Adipocyte (in vitro differentiated cells): ENCODE data around the gene TNKS2.

Experiments
- DNase-seq: peaks from one replicate; pipeline ENCODE4 v3.0.0-alpha.2; 2015; ENCODE audit warnings: low read depth
- H3K27me3 ChIP-seq: replicated peaks from 2 replicates; pipeline ENCODE4 v1.7.0; 2013; ENCODE audit warnings: mild to moderate bottlenecking, low read length, moderate library complexity; ENCODE audit not compliant: control insufficient read depth, insufficient read depth
- H3K36me3 ChIP-seq: 2 replicates; pipeline ENCODE4 v1.7.0; 2013; ENCODE audit warnings: low read length, mild to moderate bottlenecking, moderate library complexity; ENCODE audit not compliant: control insufficient read depth, insufficient read depth, severe bottlenecking
- H3K4me1 ChIP-seq: 2 replicates; pipeline ENCODE4 v1.7.0; 2013; ENCODE audit warnings: mild to moderate bottlenecking, low read length, moderate library complexity; ENCODE audit not compliant: control insufficient read depth, insufficient read depth
- H3K4me3 ChIP-seq: 2 replicates; pipeline ENCODE4 v1.7.0; 2013; ENCODE audit warnings: mild to moderate bottlenecking, low read length, moderate library complexity
- H3K9ac ChIP-seq: 2 replicates; pipeline ENCODE4 v1.7.0; 2013; ENCODE audit warnings: mild to moderate bottlenecking, low read length, moderate library complexity
- H3K9me3 ChIP-seq: 2 replicates; pipeline ENCODE4 v1.7.0; 2013; ENCODE audit warnings: mild to moderate bottlenecking, low read length, moderate library complexity; ENCODE audit not compliant: control insufficient read depth

The TNKS2 gene

DNA sequence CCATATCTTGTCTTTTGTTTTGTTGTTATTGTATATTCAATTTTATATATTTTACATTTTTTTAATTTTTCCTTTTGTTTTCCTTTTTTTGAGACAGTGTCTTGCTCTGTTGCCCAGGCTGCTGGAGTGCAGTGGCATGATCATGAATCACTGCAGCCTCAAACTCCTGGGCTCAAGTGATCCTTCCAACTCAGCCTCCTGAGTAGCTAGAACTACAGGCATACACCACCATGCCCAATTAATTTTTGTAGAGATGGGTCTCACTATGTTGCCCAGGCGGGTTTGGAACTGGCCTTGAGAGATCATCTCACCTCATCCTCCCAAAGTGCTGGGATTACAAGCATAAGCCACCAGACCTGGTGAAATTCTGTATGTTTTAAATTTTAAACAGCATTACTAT is 25.4 kb upstream of the TNKS2 start:
- DNase-seq: no peak
- H3K27me3 ChIP-seq: no peaks in the 10 kb centered on the region
- no peak overlapping the region for H3K9ac ChIP-seq
- H3K9me3 ChIP-seq: no peaks in the 10 kb centered on the region
- no peak overlapping the region for H3K4me3 ChIP-seq
- H3K36me3 ChIP-seq: no peaks in the 10 kb centered on the region
- H3K4me1 ChIP-seq: no peaks in the 10 kb centered on the region

DNA sequence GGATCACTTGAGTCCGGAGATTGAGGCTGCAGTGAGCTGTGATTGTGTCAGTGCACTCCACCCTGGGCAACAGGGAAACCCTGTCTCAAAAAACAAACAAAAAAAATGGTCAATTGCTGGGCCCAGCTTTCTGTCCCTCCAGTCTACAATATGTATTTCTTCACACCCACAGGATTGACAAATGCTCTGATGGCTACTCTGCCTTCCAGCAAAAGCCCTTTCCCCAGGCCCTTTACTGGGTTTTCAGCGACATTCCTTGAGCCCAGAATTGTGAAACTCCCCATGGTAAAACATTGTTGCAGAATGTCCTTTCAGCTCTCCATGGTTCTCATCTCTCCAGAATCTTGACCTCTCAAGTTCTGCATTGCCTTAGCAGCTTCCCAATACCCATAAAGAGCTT is 23.7 kb upstream of the TNKS2 start:
- Histone ChIP-seq H3K4me3 (no peak overlapping the region), H3K9me3 (no peaks in the 10 kb centered on the region), H3K27me3 (no peaks in the 10 kb centered on the region), H3K36me3 (no peaks in the 10 kb centered on the region), H3K9ac (no peak overlapping the region), H3K4me1 (no peaks in the 10 kb centered on the region)
- DNase-seq: no peak

DNA sequence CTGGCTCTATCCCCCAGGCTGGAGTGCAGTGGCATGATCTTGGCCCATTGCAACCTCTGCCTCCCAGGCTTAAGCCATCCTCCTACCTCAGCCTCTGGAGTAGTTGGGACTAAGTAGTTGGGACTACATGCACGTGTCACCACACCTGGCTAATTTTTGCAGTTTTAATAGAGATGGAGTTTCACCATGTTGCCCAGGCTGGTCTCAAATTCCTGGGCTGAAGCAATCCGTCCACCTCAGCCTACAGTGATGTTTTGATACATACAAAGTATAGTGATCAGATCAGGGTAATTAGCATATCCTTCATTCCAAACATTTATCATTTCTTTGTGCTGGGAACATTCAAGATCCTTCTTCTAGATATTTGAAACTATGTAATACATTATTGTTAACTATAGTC is 22.5 kb upstream of the TNKS2 start:
- no peak overlapping the region for H3K4me3 ChIP-seq
- no peak overlapping the region for H3K9ac ChIP-seq
- no peak for DNase-seq
- no peaks in the 10 kb centered on the region for H3K27me3 ChIP-seq
- no peaks in the 10 kb centered on the region for H3K36me3 ChIP-seq
- H3K4me1 ChIP-seq: no peaks in the 10 kb centered on the region
- H3K9me3 ChIP-seq: no peaks in the 10 kb centered on the region

DNA sequence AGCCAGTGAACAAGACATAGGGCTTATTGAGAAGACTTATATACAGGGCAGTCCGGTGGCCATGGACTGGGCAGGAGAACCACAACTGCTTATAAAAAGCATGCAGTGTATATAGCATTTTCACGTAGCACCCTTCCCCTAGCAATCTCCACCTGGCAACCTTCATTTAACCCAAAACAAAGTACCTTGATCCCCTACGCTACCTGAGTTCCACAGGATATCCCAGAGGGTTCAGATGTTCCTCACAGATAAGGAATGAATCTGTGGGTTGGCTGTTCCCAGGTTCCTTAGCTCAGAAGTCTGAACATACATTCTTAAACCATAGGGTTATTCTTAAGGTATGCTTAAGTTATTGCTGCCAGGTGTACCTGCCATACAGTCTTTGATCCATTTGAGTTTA is 22.0 kb upstream of the TNKS2 start:
- H3K27me3 ChIP-seq: no peaks in the 10 kb centered on the region
- H3K36me3 ChIP-seq: no peaks in the 10 kb centered on the region
- DNase-seq: no peak
- no peak overlapping the region for H3K4me3 ChIP-seq
- H3K9me3 ChIP-seq: no peaks in the 10 kb centered on the region
- H3K4me1 ChIP-seq: no peaks in the 10 kb centered on the region
- no peak overlapping the region for H3K9ac ChIP-seq

DNA sequence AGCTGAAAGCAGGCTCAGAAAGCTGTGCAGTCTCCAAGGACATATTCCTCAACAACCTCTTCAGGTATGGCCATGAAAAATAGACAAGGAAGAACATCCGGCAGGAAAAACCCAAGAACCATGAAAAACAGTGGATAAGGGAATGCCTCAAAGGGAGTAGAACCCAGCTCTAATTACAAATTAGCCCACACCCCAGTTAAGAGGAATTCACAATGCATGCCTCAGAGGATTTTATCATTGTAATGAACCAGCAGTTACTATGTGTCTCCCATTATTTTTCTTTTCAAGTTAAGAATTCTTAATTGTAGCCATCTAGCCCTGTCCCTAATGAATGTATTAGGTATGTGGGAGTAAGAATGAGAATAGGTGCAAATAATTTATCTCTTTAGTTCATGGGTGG is 19.7 kb upstream of the TNKS2 start:
- Histone ChIP-seq H3K9ac (no peak overlapping the region), H3K27me3 (no peaks in the 10 kb centered on the region), H3K9me3 (no peaks in the 10 kb centered on the region), H3K36me3 (no peaks in the 10 kb centered on the region), H3K4me3 (no peak overlapping the region), H3K4me1 (no peaks in the 10 kb centered on the region)
- DNase-seq: no peak

DNA sequence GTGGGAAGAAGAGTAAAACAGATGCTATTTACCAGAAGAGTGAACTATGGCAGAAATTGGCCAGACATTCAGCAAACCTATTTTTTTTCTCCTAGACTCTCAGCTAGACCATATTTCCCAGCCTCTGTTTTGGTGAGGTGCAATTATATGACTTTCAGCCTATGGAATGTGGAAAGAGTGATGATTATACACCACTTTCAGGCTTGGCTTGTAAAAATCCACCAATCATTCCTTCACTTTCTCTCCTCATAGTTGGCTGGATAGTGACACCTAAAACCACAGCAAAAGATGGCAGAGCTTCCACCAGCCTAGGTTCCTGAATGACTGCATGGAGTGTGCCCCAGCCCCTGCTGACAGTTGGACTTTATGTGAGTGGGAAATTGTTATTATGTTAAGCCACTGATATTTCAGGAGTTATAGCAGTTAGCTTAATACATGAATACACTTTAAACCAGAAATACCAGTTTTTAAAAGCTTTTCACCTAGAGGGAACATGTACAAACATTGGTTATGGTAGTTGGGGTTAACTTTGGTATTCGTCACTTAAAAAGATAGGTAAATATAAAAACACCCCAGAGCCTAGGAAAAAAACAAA is 19.1 kb upstream of the TNKS2 start:
- no peaks in the 10 kb centered on the region for H3K36me3 ChIP-seq
- no peak overlapping the region for H3K4me3 ChIP-seq
- H3K9ac ChIP-seq: no peak overlapping the region
- no peaks in the 10 kb centered on the region for H3K9me3 ChIP-seq
- no peak for DNase-seq
- H3K4me1 ChIP-seq: no peaks in the 10 kb centered on the region
- no peaks in the 10 kb centered on the region for H3K27me3 ChIP-seq

DNA sequence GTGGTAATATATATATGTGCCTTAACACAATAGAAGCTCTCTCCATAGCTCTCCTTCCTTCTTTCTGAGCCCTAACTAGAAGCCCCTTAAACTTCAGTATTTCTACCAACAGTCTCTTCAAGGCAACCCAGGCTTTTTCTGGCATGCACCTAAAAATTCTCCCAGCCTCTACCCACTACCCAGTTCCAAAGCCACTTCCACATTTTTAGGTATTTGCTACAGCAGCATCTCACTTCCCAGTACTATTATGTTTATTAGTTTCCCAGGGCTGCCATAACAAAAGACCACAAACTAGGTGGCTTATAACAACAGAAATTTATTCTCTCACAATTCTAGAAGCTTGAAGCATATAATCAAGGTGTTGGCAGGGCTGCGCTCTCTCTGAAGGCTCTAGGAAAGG is 15.7 kb upstream of the TNKS2 start:
- DNase-seq: no peak
- Histone ChIP-seq H3K9ac (no peak overlapping the region), H3K27me3 (no peaks in the 10 kb centered on the region), H3K4me1 (no peaks in the 10 kb centered on the region), H3K36me3 (no peaks in the 10 kb centered on the region), H3K9me3 (no peaks in the 10 kb centered on the region), H3K4me3 (no peak overlapping the region)

DNA sequence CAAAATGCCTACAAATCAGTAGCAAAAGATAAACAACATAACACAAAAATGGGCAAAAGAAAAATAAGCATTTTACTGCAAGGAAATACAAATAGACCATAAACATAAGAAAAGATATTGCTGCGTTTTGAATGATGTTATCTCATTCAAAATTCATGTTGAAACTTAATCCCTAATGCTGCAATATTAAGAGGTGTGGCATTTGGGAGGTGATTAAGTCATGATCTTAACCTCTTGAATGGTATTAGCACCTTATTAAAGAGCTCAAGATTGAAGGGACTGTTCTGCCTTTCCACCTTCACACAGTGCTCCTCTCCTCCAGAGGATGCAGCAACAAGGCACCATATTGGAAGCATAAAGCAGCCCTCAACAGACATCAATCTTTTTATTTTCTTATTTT is 12.4 kb upstream of the TNKS2 start:
- Histone ChIP-seq H3K4me3 (no peak overlapping the region), H3K9ac (no peak overlapping the region), H3K9me3 (no peaks in the 10 kb centered on the region), H3K27me3 (no peaks in the 10 kb centered on the region), H3K36me3 (no peaks in the 10 kb centered on the region), H3K4me1 (no peaks in the 10 kb centered on the region)
- DNase-seq: no peak

DNA sequence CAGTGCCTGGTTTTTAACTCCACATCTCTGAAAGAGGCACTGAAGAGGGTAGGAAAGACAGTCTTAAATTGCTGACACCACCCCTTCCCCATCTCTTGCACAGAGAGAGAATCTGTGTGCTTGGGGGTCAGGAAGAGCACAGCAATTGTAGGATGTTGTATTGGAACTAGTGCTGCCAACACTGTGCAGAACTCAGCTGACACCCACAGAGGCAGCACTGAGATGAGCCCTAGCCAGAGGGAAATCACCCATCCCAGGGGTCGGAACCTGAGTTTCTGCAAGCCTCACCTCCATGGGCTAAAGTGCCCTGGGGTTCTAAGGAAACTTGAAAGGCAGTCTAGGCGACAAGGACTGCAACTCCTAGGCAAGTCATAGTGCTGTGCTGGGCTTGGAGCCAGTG is 11.0 kb upstream of the TNKS2 start:
- Histone ChIP-seq H3K9me3 (no peaks in the 10 kb centered on the region), H3K4me3 (no peak overlapping the region), H3K9ac (no peak overlapping the region), H3K36me3 (no peaks in the 10 kb centered on the region), H3K4me1 (no peaks in the 10 kb centered on the region), H3K27me3 (no peaks in the 10 kb centered on the region)
- DNase-seq: no peak

DNA sequence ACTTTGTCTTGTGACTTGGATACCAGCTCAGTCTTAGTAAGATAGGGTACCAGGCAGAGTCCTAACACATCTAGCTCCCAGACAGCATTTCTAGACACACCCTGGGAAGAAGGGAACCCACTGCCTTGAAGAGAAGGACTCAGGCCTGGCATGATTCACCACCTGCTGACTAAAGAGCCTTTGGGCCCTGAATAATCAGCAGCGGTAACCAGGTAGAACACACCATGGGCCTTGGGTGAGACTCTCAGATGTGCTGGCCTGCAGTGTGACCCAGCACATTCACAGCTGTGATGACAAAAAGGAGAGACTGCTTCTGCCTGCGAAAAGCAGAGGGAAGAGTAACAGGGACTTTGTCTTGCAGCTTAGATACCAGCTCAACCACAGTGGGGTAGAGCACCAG is 10.4 kb upstream of the TNKS2 start:
- H3K27me3 ChIP-seq: no peaks in the 10 kb centered on the region
- no peak overlapping the region for H3K9ac ChIP-seq
- no peak for DNase-seq

DNA sequence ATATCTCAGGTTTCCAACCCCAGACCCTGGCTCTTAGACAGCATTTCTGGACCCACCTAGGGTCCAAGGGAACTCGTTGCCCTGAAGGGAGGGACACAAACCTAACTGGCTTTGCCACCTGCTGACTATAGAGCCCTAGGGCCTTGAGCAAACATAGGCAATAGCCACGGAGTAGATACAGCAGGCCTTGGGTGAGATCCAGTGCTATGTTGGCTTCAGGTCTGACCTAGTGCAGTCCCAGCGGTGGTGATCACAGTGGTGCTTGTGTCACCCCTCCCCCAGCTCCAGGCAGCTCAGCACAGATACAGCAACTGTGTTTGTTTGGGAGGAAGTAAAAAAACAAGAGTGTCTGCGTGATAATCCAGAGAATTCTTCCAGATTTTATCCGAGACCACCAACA is 9.7 kb upstream of the TNKS2 start:
- DNase-seq: no peak
- Histone ChIP-seq H3K9ac (no peak overlapping the region), H3K36me3 (no peaks in the 10 kb centered on the region), H3K27me3 (no peaks in the 10 kb centered on the region), H3K4me1 (no peaks in the 10 kb centered on the region), H3K9me3 (no peaks in the 10 kb centered on the region), H3K4me3 (no peak overlapping the region)

More for the DNA sequence above, 10.4 kb upstream of the TNKS2 start:
- Histone ChIP-seq H3K4me3 (no peak overlapping the region), H3K9me3 (no peaks in the 10 kb centered on the region), H3K36me3 (no peaks in the 10 kb centered on the region), H3K4me1 (no peaks in the 10 kb centered on the region)

DNA sequence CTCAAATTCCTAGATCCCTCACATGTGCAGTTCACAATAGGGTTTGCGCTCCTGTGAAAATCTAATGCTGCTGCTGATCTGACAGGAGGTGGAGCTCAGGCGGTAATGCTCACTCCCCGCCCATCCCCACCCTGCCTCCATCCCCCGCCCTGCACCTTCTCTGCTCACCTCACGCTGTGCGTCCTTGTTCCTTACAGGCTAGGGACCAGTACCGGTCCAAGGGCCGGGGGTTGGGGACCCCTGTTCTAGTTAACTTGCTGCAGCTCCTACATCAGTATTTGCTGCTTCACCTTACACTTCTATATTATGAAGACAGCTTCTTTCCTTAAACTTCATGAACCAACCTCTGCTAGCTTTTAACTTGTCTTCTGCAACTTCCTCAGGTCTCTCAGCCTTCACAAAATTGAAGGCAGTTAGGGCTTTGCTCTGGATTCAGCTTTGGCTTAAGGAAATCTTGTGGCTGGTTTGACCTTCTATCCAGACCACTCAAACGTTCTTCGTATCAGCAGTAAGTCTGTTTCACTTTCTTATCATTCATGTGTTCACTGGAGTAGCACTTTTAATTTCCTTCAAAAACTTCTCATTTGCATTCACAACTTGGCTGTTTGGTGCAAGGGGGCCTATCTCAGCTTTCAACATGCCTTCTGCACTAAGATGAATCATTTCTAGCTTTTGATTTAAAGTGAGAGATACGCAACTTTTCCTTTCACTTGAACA is 1.7 kb upstream of the TNKS2 start:
- peak overlapping the region; percentile 97 for H3K4me3 ChIP-seq
- H3K4me1 ChIP-seq: peaks cover 24% of the 10 kb centered on the region
- peak; percentile 28 for DNase-seq
- no peaks in the 10 kb centered on the region for H3K9me3 ChIP-seq
- H3K27me3 ChIP-seq: no peaks in the 10 kb centered on the region
- H3K9ac ChIP-seq: peak overlapping the region; percentile 90
- H3K36me3 ChIP-seq: no peaks in the 10 kb centered on the region
